Naive thymus-derived CD8-positive, alpha-beta T cell (primary cell): Measurements from ENCODE around the gene KRT85. TPM values are rescaled to one million over a fixed set of nuclear protein-coding genes. Genes with fewer than 3 reads are reported as not detected.
"Not testable (repeated sequence)": the region's sequence is repeated elsewhere in the genome, so short reads cannot be mapped to it uniquely, and the experiment has no call there.

Experiments used
- ATAC-seq, 2 donors: fragments of 150-1000 bp; cut with Tn5 transposase in 1 of 2; sonication (Bioruptor Pico), chemical (Tn5 transposase) in 1 of 2; 1 replicate in 1 of 2; 2 replicates in 1 of 2; pipeline ENCODE4 v1.10.0; 2021; ENCODE audit warnings: mild to moderate bottlenecking in 2 of 2, moderate library complexity in 2 of 2
- POLR2A ChIA-PET: fragments of 350-600 bp; sonication (Branson Sonifier 250); formaldehyde crosslinking; loops from one replicate; lab custom pipeline; 2021; ENCODE audit warnings: antibody characterized with exemption; lab: Charles Lee
- DNase-seq, 10 donors: peaks; one replicate each; pipeline versions ENCODE4 v3.0.0 to v3.0.0-alpha.2; 2020 to 2022
- H3K27ac Mint-ChIP-seq, 10 donors: one replicate each; pipeline ENCODE4 v1.8.0; 2020 to 2022; ENCODE audit warnings: mild to moderate bottlenecking in 10 of 10, mixed read lengths in 10 of 10, moderate library complexity in 4 of 10, inconsistent platforms in 1 of 10
- H3K27me3 Mint-ChIP-seq, 5 donors: one replicate each; pipeline ENCODE4 v1.8.0; 2021 to 2022; ENCODE audit warnings: mixed read lengths in 5 of 5
- H3K36me3 Mint-ChIP-seq, 3 donors: one replicate each; pipeline ENCODE4 v1.8.0; 2020 to 2022; ENCODE audit warnings: mixed read lengths in 3 of 3, mild to moderate bottlenecking in 2 of 3, inconsistent platforms in 1 of 3
- H3K4me1 Mint-ChIP-seq, 4 donors: one replicate each; pipeline ENCODE4 v1.8.0; 2021 to 2022; ENCODE audit warnings: mixed read lengths in 4 of 4
- H3K4me3 Mint-ChIP-seq, 10 donors: one replicate each; pipeline ENCODE4 v1.8.0; 2020 to 2022; ENCODE audit warnings: mild to moderate bottlenecking in 10 of 10, mixed read lengths in 10 of 10, moderate library complexity in 6 of 10, inconsistent platforms in 1 of 10
- H3K9me3 Mint-ChIP-seq, 9 donors: one replicate each; pipeline ENCODE4 v1.8.0; 2020 to 2022; ENCODE audit warnings: mixed read lengths in 9 of 9, mild to moderate bottlenecking in 3 of 9, inconsistent platforms in 1 of 9, moderate library complexity in 1 of 9
- polyA plus RNA-seq, 3 donors: library from polyadenylated mRNA; unstranded; fragments of 300-500 nt; fragmentation: Illumina TruSeq; gene quantifications; one replicate each; pipeline ENCODE4 v1.2.3, GENCODE V29; 2021
- total RNA-seq, 8 experiments: library from RNA in 2 of 8; stranded (reverse) in 2 of 8; gene quantifications; one replicate each; pipeline ENCODE4 v1.2.3 and lab custom pipeline; 2021 to 2026

Gene KRT85
- not detected for total RNA-seq
- not detected for polyA plus RNA-seq
- total RNA-seq (lab: John Stamatoyannopoulos, UW) = 0 to 0.09 (median 0) reads per million in 6 experiments

DNA sequence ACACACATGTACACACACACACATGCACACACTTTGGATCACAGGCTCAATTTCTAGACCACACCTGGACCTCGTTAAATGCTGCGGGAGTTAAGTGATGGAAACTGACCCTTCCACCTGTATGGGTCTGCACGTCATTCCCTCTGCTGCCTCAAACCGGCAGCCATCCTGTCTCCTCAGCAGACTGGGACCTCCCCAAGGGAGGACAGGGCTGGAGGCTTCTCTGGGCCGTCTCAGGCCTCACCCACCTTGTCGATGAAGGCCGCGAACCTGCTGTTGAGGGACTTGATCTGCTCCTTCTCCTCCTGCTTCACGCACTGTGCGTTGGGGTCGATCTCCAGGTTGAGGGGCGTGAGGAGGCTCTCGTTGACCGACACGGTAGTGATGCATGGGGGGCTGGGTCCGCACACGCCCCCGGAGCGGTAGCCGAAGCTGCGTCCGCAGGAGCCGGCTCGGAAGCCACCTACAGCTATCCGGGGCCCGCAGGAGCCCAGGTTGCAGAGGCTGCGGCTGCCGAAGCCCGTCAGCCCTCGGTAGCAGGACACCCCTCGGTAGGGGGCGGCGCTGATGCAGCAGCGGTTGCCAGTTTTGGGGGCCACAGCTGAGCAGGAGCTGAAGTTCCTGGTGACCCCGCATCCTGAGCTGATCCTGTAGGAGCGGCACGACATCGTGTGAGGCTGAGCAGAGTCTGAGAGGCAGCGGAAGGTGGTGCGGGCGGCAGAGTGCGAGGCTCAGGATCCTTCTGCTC is at the start of gene KRT85:
Gene KRT85, minus strand, starts transcription at position 744 of the 748 bp plus-strand sequence. Its CDS starts 76 bp downstream, at position 668.
- Mint-ChIP-seq H3K36me3 (no peaks in the 10 kb centered on the region), H3K4me3 (no peak within 1 kb of the TSS), H3K27ac (no peak within 1 kb of the TSS), H3K9me3 (no peaks in the 10 kb centered on the region), H3K4me1 (no peaks in the 10 kb centered on the region), H3K27me3 (peaks cover 0 to 38% (median 13%) of the 10 kb centered on the region in 5 donors)
- DNase-seq (no peak), ATAC-seq (no peak)
- POLR2A ChIA-PET = no interaction called here

DNA sequence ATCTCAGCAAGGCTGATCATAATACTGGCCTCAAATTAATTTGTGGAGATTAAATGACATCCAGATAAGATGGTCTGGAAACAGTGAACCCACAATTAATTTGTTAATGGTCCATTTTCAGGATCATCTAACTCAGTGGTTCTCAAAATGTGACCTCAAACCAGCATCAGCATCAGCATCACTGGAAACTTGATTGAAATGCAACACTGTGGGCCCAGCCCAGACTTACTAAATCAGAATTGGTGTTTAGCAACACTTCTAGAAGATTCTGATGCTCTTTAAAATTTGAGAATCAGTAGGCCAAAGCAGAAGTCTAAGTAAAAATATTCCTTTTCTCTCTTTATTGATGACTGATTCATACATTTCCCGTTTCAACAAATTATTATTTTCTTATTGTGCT is 49.5 kb upstream of the KRT85 start:
- ATAC-seq (no peak), DNase-seq (no peak)
- Mint-ChIP-seq H3K4me3 (no peak overlapping the region), H3K27me3 (peaks cover 4 to 22% (median 16%) of the 10 kb centered on the region in 5 donors), H3K36me3 (no peaks in the 10 kb centered on the region), H3K9me3 (no peaks in the 10 kb centered on the region), H3K4me1 (peaks cover 0 to 9% (median under 1%) of the 10 kb centered on the region in 4 donors), H3K27ac (no peak overlapping the region)
- POLR2A ChIA-PET = no interaction called here

DNA sequence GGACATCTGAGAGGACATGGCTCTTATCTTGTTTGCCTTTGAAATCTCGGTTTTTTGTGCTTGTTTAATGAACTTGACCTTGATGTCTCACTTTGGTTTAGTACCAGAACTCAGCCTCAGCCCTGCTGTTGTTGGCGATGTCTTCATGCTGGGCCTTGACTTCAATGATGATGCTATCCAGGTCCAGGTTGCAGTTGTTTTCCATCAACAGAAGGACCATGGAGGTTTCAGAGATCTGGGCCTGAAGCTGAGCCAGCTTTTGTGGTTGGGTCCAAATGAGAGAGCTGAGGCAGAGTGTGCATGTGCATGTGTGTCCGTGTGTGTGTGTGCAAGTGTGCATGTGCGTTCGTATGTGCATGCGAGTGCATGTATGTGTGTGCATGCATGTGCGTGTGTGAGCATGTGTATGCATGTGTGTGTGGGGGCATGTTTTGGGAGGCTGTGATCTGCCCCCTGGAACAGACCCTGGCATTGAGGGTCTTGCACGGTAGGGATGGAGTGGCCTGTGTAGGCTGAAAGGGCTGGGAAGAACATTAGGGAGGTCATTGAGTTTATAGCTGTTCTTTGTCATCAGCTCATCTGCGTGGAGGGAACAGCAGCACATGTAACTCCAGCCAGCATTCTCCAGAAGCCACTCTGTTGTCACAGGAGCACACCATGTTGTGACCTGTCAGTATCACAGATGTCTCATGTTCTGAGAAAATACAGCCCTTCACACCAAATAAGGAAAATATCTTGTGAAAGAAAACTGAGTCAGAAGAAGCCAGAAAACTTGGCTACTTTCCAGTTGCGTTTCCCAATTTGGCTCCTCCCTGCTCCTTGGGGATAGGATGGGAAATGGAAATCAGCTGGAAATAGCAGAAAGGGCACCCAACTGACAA is 48.8 kb upstream of the KRT85 start:
- Mint-ChIP-seq H3K9me3 (peaks cover 0 to under 1% (median 0%) of the 10 kb centered on the region in 9 donors), H3K27ac (peak overlapping the region in 1 of 10 donors; percentile 53), H3K4me1 (peaks cover 0 to 9% (median under 1%) of the 10 kb centered on the region in 4 donors), H3K27me3 (peaks cover 4 to 20% (median 16%) of the 10 kb centered on the region in 5 donors), H3K4me3 (no peak overlapping the region), H3K36me3 (no peaks in the 10 kb centered on the region)
- no peak for DNase-seq
- POLR2A ChIA-PET = no interaction called here
- no peak for ATAC-seq

DNA sequence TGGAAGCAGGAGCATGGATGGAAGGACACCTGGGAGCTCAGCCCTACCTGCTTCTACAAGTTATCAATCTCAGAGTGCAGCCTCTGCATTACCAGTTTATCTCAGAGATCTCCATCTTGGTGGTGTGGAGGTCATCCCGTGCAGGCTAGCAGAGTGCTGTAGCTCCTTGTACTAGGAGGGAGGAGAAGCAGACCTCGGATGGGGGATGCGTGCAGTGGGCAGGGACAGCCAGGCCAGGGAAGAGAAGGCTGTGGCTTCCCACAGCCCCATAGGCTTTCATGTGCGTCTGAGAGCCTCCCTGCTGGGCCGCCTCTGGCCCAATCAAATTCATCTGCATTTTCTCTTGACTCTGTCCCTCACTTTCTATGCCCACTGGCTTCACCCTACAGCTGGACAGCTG is 47.7 kb upstream of the KRT85 start:
- no peaks in the 10 kb centered on the region for H3K36me3 Mint-ChIP-seq
- no peak overlapping the region for H3K27ac Mint-ChIP-seq
- peaks cover 0 to 5% (median 0%) of the 10 kb centered on the region in 4 donors for H3K4me1 Mint-ChIP-seq

DNA sequence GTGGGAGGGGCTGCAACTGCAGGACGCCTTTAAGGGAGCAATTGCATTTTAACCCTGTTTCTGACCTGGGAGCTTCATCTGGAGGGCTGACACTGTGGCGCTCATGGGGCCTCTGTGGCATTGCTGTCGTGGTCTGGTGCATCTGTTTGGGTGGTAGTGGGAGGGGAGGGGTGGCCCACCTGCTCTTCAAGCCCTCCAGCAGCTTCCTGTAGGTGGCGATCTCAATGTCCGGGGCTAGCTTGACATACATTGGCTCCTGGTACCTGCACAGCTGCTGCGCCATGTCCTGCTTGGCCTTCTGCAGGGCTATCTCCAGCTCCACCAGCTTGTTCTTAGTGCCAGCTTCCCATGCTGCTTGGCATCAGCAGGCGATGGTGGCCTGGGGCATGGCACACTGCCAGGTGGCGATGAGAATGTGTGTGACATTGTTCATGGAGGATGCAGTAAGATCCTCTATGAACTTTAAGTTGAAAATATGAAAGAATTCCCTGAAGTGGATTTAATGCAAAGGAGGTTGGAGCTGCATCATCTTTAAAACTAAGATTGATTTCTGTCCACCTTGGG is 46.6 kb upstream of the KRT85 start:
- Mint-ChIP-seq H3K4me3 (no peak overlapping the region), H3K36me3 (no peaks in the 10 kb centered on the region), H3K27me3 (peaks cover 4 to 22% (median 16%) of the 10 kb centered on the region in 5 donors), H3K4me1 (no peaks in the 10 kb centered on the region), H3K9me3 (peaks cover 0 to 2% (median 0%) of the 10 kb centered on the region in 9 donors), H3K27ac (no peak overlapping the region)
- no peak for ATAC-seq
- no peak for DNase-seq
- POLR2A ChIA-PET = no interaction called here

More for the DNA sequence above, 47.7 kb upstream of the KRT85 start:
- ATAC-seq = no peak
- peak in 1 of 10 donors; percentile 50 for DNase-seq
- Mint-ChIP-seq H3K27me3 (peaks cover 4 to 21% (median 16%) of the 10 kb centered on the region in 5 donors), H3K4me3 (no peak overlapping the region), H3K9me3 (peaks cover 0 to 2% (median 0%) of the 10 kb centered on the region in 9 donors)
- POLR2A ChIA-PET = no interaction called here

DNA sequence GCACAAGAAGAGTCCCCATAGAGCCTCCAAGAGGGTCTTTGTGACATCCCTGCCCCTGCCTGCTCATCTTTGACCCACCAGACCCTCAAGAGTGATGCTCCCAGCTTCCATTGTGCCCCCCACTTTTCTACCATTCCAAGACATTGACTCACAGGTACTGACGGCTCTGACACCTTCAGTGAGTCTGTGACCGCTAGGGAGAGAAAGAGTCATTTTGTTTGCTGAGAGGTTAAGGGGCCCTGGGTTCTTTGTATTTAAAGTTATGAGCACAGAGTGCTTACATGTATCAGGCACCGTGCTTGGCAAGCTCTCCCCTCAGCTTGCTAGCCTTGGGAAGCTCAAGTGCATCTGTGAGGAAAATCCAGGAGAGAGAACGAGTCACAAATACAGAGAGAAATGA is 45.9 kb upstream of the KRT85 start:
- no peak for ATAC-seq
- no peaks in the 10 kb centered on the region for H3K36me3 Mint-ChIP-seq
- POLR2A ChIA-PET = no interaction called here
- H3K27ac Mint-ChIP-seq = no peak overlapping the region
- H3K27me3 Mint-ChIP-seq = peaks cover 7 to 29% (median 19%) of the 10 kb centered on the region in 5 donors
- no peak overlapping the region for H3K4me3 Mint-ChIP-seq
- H3K9me3 Mint-ChIP-seq = peaks cover 0 to 5% (median 0%) of the 10 kb centered on the region in 9 donors
- H3K4me1 Mint-ChIP-seq = no peaks in the 10 kb centered on the region
- DNase-seq = peak in 1 of 10 donors; percentile 7

DNA sequence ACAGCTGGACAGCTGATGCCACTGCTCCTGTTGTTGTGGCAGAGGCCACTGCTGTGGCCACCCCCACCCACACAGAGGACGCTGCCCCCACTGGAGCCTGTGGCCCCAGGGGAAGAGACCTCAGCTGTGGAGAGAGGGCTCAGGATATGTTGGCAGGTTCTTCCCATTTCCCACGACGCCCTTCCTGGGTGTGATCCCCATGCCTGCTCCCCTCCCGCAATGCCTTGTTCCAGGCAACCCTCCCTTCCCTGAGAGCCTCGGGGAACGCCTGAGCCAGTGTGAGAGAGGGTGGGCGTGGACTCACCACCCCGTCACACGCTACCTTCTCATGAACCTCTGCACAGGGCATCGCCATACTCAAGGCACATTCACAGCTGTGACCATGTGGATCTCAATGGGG is 44.5 kb upstream of the KRT85 start:
- Mint-ChIP-seq H3K4me1 (no peaks in the 10 kb centered on the region), H3K27ac (no peak overlapping the region), H3K27me3 (peaks cover 7 to 37% (median 20%) of the 10 kb centered on the region in 5 donors), H3K4me3 (no peak overlapping the region), H3K36me3 (peaks cover 0 to 2% (median 0%) of the 10 kb centered on the region in 3 donors), H3K9me3 (peaks cover 0 to 5% (median 0%) of the 10 kb centered on the region in 9 donors)
- POLR2A ChIA-PET = no interaction called here
- no peak for ATAC-seq
- peak in 1 of 10 donors; percentile 60 for DNase-seq

DNA sequence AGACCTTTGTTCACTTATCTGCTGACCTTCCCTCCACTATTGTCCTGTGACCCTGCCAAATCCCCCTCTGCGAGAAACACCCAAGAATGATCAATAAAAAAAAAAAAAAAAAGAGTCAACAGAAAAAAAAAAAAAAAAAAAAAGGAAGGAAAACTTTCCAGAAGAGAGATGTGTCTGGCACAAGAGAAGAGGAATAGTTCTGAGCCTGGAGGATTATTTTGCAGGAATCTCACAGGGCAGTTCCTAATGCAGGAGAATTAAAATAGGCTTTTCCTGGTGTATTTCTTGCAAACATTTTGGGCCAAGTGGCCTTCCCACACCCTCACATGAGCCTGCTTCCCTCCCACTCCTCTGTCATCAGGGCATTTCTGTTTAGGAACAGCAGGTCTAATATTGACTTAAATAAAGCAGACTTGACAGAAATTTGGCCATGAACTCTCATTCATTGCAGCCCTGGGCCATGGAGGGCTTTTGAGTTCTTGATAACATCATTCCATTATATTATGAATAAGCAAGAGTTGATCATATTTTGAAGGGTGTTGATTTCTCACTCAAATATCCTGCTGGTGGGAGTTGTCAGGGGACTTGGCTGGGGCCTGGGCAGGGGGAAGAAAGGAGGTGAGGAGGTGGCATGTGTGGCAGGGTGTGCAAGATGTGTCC is 43.4 kb upstream of the KRT85 start:
- H3K4me3 Mint-ChIP-seq, H3K27ac Mint-ChIP-seq, DNase-seq, H3K4me1 Mint-ChIP-seq, H3K36me3 Mint-ChIP-seq, POLR2A ChIA-PET, H3K9me3 Mint-ChIP-seq, ATAC-seq: not testable (repeated sequence)
- peaks cover 7 to 35% (median 16%) of the 10 kb centered on the region in 5 donors for H3K27me3 Mint-ChIP-seq

DNA sequence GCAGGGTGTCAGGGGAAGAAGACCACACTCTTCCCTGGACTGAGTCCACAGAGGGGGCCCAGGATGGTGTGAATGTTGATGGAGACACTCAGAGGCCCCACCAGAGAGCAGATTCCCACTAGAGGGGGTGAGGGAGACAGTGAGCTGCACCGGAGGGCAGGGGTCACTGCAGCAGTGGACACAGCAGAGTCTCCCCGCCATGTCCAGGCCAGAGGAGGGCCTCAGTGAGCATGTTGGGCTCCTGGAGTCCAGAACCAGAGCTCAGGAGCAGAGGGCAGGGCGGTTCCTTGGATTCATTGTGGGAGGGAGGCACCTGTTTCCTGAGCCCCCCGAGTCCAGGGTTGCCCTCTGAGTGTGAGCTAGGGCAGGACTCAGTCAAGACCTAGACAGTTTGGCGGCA is 40.6 kb upstream of the KRT85 start:
- Mint-ChIP-seq H3K27ac (no peak overlapping the region), H3K4me3 (no peak overlapping the region), H3K36me3 (peaks cover 0 to 2% (median 0%) of the 10 kb centered on the region in 3 donors), H3K27me3 (peaks cover 4 to 25% (median 9%) of the 10 kb centered on the region in 5 donors), H3K4me1 (no peaks in the 10 kb centered on the region), H3K9me3 (peaks cover 0 to 5% (median 0%) of the 10 kb centered on the region in 9 donors)
- ATAC-seq (no peak), DNase-seq (no peak)
- POLR2A ChIA-PET = no interaction called here

DNA sequence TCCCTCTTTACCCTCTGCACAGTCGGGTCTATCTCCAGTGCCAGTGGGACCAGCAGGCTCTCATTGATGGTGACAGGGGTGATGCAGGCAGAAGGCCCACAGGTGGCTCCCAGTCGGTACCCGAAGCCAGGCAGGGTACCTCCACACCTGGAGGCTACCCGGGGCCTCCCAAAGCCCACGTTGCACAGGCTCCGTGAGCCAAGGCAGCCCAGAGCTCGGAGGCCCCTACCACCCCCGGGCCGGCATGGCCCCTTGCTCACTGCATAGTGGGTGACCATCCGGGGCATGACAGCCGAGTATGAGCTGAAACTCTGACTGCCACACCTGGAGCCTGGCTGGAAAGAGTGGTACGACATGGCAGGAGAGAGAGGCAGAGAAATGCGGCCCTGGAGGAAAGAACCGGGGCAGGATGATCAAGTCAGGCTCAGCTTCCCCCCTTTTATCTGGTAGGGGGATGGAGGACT is 38.7 kb upstream of the KRT85 start, which contains the start of gene KRT82:
Gene KRT82, minus strand, starts transcription at position 414 of the 464 bp plus-strand sequence. Its CDS starts 58 bp downstream, at position 356.
- ATAC-seq (no peak), DNase-seq (no peak)
- H3K4me3 Mint-ChIP-seq = no peak within 1 kb of the TSS
- peaks cover 0 to 4% (median 0%) of the 10 kb centered on the region in 9 donors for H3K9me3 Mint-ChIP-seq
- H3K36me3 Mint-ChIP-seq = peaks cover 0 to 2% (median 0%) of the 10 kb centered on the region in 3 donors
- POLR2A ChIA-PET = no interaction called here
- H3K4me1 Mint-ChIP-seq = no peaks in the 10 kb centered on the region
- H3K27ac Mint-ChIP-seq = no peak within 1 kb of the TSS
- peaks cover 3 to 18% (median 5%) of the 10 kb centered on the region in 5 donors for H3K27me3 Mint-ChIP-seq

DNA sequence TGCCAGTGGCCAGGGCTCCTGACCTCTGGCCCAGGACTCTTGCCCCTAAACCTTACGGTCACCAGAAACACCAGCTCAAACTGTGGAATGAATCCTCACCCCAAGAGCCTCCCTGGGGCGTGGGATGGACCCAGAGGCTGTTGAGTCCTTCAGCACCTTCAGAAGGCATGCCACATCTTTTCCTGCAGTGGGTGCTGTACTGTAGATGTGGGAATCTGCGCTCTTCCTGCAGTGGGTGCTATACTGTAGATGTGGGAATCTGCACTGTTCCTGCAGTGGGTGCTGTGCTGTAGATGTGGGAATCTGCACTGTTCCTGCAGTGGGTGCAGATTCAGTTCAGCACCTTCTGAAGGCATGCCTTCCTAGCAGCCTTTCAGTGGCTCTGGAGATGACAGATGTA is 37.7 kb upstream of the KRT85 start:
- Mint-ChIP-seq H3K4me3 (no peak overlapping the region), H3K4me1 (no peaks in the 10 kb centered on the region), H3K36me3 (peaks cover 0 to 2% (median 0%) of the 10 kb centered on the region in 3 donors), H3K9me3 (peaks cover 0 to 4% (median 0%) of the 10 kb centered on the region in 9 donors), H3K27me3 (peaks cover 3 to 17% (median 5%) of the 10 kb centered on the region in 5 donors), H3K27ac (no peak overlapping the region)
- ATAC-seq (no peak), DNase-seq (no peak)
- POLR2A ChIA-PET = no interaction called here

DNA sequence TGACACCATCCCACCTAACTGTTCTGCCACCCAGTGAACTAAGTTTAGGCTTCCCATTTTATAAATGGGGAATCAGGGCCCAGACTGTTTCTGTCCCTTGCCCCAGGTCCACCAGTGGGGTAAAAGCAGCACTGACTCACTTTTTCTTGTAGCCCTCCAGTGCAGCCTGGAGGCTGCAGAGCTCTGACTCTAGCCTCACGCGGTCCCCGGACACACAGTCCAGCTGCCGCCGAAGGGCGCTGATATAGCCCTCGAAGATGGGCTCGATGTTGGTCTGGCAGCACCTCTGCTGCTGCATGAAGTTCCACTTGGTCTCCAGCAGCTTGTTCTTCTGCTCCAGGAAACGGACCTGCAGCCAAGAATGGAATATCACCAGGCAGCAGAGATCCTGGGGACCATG is 36.3 kb upstream of the KRT85 start:
- no peak overlapping the region for H3K4me3 Mint-ChIP-seq
- no peak overlapping the region for H3K27ac Mint-ChIP-seq
- ATAC-seq = no peak
- no peak for DNase-seq
- H3K27me3 Mint-ChIP-seq = peaks cover 2 to 17% (median 11%) of the 10 kb centered on the region in 5 donors
- peaks cover 0 to 2% (median 0%) of the 10 kb centered on the region in 3 donors for H3K36me3 Mint-ChIP-seq
- H3K4me1 Mint-ChIP-seq = peaks cover 0 to 4% (median 0%) of the 10 kb centered on the region in 4 donors
- H3K9me3 Mint-ChIP-seq = peaks cover 0 to 2% (median 0%) of the 10 kb centered on the region in 9 donors
- POLR2A ChIA-PET = no interaction called here
